GM13977 (cell line): ENCODE measurements around the gene PCDH9.

Experiments used
- DNase-seq: peaks from one replicate; pipeline ENCODE4 v3.0.0; 2012; ENCODE audit warnings: low spot score
- in situ Hi-C: fragments of 300-500 bp; cut with MboI; formaldehyde crosslinking; loops from one replicate; pipeline ENCODE4 v1.12.0; 2022; ENCODE audit warnings: low sequenced_read_pairs, low pct_unique_long_range_greater_than_20kb, mixed read lengths, inconsistent platforms; ENCODE audit not compliant: unreplicated experiment
- TF ChIP-seq, protein P1 (sequence below): IDR thresholded peaks from 2 replicates; pipeline ENCODE4 v1.5.1; 2012; ENCODE audit warnings: mild to moderate bottlenecking, control low read depth; ENCODE audit not compliant: insufficient read depth; ENCODE audit errors: extremely low read depth, missing control alignments

PCDH9 gene

GRCh38 chr13:67001363-67001762, 228.8 kb downstream of the PCDH9 start:
- TF ChIP-seq, protein P1, sequence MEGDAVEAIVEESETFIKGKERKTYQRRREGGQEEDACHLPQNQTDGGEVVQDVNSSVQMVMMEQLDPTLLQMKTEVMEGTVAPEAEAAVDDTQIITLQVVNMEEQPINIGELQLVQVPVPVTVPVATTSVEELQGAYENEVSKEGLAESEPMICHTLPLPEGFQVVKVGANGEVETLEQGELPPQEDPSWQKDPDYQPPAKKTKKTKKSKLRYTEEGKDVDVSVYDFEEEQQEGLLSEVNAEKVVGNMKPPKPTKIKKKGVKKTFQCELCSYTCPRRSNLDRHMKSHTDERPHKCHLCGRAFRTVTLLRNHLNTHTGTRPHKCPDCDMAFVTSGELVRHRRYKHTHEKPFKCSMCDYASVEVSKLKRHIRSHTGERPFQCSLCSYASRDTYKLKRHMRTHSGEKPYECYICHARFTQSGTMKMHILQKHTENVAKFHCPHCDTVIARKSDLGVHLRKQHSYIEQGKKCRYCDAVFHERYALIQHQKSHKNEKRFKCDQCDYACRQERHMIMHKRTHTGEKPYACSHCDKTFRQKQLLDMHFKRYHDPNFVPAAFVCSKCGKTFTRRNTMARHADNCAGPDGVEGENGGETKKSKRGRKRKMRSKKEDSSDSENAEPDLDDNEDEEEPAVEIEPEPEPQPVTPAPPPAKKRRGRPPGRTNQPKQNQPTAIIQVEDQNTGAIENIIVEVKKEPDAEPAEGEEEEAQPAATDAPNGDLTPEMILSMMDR = no peak
- DNase-seq = no peak
- in situ Hi-C loops = no loop called here

DNA sequence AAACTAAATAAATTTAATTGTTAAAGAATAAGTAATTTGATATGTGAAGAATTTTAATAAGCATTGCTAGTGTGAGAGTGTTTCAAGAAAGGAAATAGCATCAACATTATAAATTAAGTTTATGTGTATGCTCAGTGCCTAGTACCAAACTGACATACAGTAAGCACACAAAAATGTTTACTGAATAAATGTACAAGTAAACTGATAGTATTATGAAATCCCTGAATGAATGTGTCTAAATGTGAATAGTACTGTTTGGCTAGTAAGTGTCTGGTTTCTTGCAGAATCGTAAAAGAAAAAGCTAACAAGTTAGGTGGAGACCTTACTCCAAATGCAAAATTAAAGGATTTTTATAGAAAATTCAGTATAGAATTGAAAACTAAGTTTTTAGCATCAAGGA, 233.6 kb downstream of the PCDH9 start:
- TF ChIP-seq, protein P1 = no peak
- no peak for DNase-seq
- in situ Hi-C loops = no loop called here

DNA sequence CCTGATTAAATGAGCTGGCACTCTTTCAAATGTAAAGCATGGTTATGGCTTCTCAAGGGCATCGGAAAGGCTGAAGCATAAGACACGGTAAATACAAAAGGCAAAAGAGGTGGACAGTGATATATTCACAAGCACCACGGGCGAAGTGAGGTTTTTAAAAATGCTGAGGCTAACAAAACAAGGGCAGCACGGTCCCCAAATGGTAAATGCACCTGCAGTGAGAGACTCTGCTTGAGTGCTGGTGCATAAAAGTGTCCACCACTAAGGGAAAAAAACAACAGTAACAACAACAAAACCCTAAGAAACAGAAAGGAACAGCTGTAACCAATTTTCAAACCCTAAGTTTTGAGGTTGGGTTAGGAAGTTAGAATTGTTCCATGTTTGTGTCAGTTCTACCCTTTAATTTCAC, 234.9 kb downstream of the PCDH9 start:
- TF ChIP-seq, protein P1 = no peak
- peak; percentile 6 for DNase-seq
- in situ Hi-C loops = no loop called here

DNA sequence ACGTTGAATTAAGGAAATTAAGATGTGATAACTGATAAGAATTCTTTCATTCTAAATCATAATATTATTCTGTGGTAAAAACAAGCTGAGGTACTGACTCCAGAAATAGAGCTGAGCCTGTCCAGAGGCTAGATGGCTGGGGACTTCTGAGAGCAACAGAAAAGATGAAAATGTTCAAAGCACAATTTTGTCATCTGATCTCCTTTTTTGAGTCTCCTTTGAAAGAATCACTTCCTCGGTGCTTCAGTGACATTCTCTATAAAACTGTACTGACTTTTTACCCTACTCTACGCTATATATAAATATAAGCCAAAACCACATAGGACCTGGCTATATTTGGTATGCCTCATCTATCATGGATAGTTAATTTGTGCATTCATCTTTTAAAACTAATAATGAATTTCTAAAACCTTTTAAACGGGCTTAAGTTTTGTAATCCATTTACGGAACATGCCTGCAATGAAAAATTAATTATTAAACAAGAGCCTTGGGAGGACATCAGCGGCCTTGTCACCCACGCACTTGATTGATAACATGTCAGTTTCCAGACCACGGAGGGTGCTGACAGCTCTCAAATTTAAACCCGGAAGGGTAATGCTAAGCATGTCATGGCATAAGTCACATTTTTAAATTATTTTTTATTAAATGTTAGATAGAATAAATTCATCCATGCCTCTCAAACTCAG, 235.5 kb downstream of the PCDH9 start:
- in situ Hi-C loops = no loop called here
- TF ChIP-seq, protein P1 = no peak
- peak; percentile 7 for DNase-seq

GRCh38 chr13:66994097-66994496, 236.0 kb downstream of the PCDH9 start:
- in situ Hi-C loops = no loop called here
- TF ChIP-seq, protein P1 = peak; percentile 48
- no peak for DNase-seq

GRCh38 chr13:66992719-66993118, 237.4 kb downstream of the PCDH9 start:
- TF ChIP-seq, protein P1 = no peak
- in situ Hi-C loops = no loop called here
- no peak for DNase-seq

- in situ Hi-C loops = no loop called here
- TF ChIP-seq, protein P1 = no peak
- DNase-seq = no peak
These were observed 238.0 kb downstream of the PCDH9 start for GRCh38 chr13:66992183-66992582.
